Measurements from ENCODE around the gene CDH12. TPM values are rescaled to one million over a fixed set of nuclear protein-coding genes. Genes with fewer than 3 reads are reported as not detected.

CDH12 gene
- total RNA-seq, 1 experiment from 2014 or later, result not detected

DNA sequence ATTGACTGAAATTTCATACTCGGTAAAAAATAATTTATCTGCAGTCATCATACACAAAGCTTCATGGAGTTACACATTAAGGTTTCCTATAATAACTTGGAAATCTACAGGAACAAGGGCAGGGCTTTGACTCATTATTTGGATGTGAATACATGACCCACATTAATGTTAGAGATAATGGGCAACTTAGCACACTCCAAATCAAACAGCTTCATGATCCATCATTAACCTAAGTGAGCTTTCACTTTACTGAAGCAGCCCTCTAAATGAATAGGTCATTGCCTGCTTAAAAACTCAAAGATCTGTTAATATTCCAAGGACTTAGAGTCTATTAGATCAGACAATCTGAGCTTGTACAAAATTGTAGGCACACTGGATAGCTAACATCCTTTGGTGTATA, 9.0 kb downstream of the CDH12 start:
- H3K36me3 Mint-ChIP-seq (ENCODE audit: insufficient read depth in 1 of 3, low read depth in 3 of 3), result no peaks in the 10 kb centered on the region
- no peak overlapping the region for H3K56ac ChIP-seq (ENCODE audit: insufficient read length, low read depth, low read length)
- H3K23ac ChIP-seq (ENCODE audit: insufficient read length, low read depth, low read length), result no peak overlapping the region
- peaks cover 1% of the 10 kb centered on the region; the same call in 1 of the 2 replicates for H3K27me3 Mint-ChIP-seq (ENCODE audit: low read depth)
- H3K23me2 ChIP-seq (ENCODE audit: insufficient read length, low read depth, low read length, poor library complexity, severe bottlenecking), result no peaks in the 10 kb centered on the region
- no peak overlapping the region for H2BK5ac ChIP-seq (ENCODE audit: insufficient read length, low read length)
- H3K9ac ChIP-seq (ENCODE audit: extremely low read depth, insufficient read length, low read length), result no peak overlapping the region
- no peak overlapping the region for H2BK120ac ChIP-seq (ENCODE audit: low read depth, low read length, poor library complexity, severe bottlenecking)
- H4K20me1 ChIP-seq (ENCODE audit: control insufficient read depth, insufficient read depth, insufficient read length), result no peaks in the 10 kb centered on the region
- H3K9me3 ChIP-seq (ENCODE audit: control insufficient read depth, low read depth, low read length), result no peaks in the 10 kb centered on the region
- no peak overlapping the region for H4K8ac ChIP-seq (replicated peaks; ENCODE audit: insufficient read length, low read depth, low read length)
- no peak overlapping the region for H3K4me2 ChIP-seq (ENCODE audit: insufficient read depth, insufficient read length, low read length)
- DNase-seq, result no peak
- no peaks in the 10 kb centered on the region for H3K79me1 ChIP-seq (ENCODE audit: insufficient read depth, low read depth, low read length, poor library complexity, severe bottlenecking)
- H4K5ac ChIP-seq (ENCODE audit: insufficient read length, low read depth, low read length), result no peak overlapping the region
- no peaks in the 10 kb centered on the region for H3K27me3 ChIP-seq (ENCODE audit: insufficient read depth, low read length)
- H3K4ac ChIP-seq (ENCODE audit: low read depth, low read length), result no peak overlapping the region
- no peak overlapping the region for H4K91ac ChIP-seq (ENCODE audit: insufficient read length, low read depth, low read length)
- H3K27ac ChIP-seq (ENCODE audit: insufficient read length, low read depth, low read length), result no peak overlapping the region
- no peaks in the 10 kb centered on the region for H3K9me3 Mint-ChIP-seq
- H2AK5ac ChIP-seq (ENCODE audit: insufficient read length, low read length), result no peak overlapping the region
- H3K79me2 ChIP-seq (ENCODE audit: insufficient read depth, low read length), result no peaks in the 10 kb centered on the region
- no peak overlapping the region for H3K14ac ChIP-seq (ENCODE audit: insufficient read depth, low read length)
- no peak overlapping the region for H2BK15ac ChIP-seq (ENCODE audit: low read depth, low read length)
- no peak overlapping the region for H3K27ac Mint-ChIP-seq
- WGBS (ENCODE audit: extremely low coverage, insufficient read length, low lambda C conversion rate), result no CpG with 5 or more reads among the region's 1 CpG
- H2BK12ac ChIP-seq (ENCODE audit: insufficient read length, low read depth, low read length), result no peak overlapping the region
- no peak overlapping the region for H3K4me3 Mint-ChIP-seq
- no peak overlapping the region for H3T11ph ChIP-seq (ENCODE audit: low read length)
- H3K18ac ChIP-seq (ENCODE audit: insufficient read length, low read depth, low read length), result no peak overlapping the region
- H3K4me1 Mint-ChIP-seq, result no peaks in the 10 kb centered on the region
- H3K4me1 ChIP-seq (ENCODE audit: insufficient read depth, low read length), result no peaks in the 10 kb centered on the region
- TF ChIP-seq, protein P1, sequence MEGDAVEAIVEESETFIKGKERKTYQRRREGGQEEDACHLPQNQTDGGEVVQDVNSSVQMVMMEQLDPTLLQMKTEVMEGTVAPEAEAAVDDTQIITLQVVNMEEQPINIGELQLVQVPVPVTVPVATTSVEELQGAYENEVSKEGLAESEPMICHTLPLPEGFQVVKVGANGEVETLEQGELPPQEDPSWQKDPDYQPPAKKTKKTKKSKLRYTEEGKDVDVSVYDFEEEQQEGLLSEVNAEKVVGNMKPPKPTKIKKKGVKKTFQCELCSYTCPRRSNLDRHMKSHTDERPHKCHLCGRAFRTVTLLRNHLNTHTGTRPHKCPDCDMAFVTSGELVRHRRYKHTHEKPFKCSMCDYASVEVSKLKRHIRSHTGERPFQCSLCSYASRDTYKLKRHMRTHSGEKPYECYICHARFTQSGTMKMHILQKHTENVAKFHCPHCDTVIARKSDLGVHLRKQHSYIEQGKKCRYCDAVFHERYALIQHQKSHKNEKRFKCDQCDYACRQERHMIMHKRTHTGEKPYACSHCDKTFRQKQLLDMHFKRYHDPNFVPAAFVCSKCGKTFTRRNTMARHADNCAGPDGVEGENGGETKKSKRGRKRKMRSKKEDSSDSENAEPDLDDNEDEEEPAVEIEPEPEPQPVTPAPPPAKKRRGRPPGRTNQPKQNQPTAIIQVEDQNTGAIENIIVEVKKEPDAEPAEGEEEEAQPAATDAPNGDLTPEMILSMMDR (conservative IDR thresholded peaks at IDR 0.05), result no peak
- no peak overlapping the region for H2AFZ ChIP-seq (ENCODE audit: low read length)
- no peak overlapping the region for H2BK20ac ChIP-seq (ENCODE audit: low read depth, low read length, poor library complexity, severe bottlenecking)
